EL (cell line): Measurements from ENCODE around the gene SELENOF.

Experiments used
- DNase-seq: peaks from one replicate; pipeline ENCODE4 v3.0.0-alpha.2; 2016

Gene SELENOF

GRCh38 chr1:86913896-86914600 lies at the start of gene SELENOF:
TSS of gene SELENOF (minus strand) at chr1:86914126. CDS start at chr1:86914111, 15 bp downstream.
- peak; percentile 100 for DNase-seq

- no peak for DNase-seq
Measured at GRCh38 chr1:86960548-86960947, 46.6 kb upstream of the SELENOF start.

GRCh38 chr1:86957221-86957620 lies 43.3 kb upstream of the SELENOF start:
- no peak for DNase-seq

GRCh38 chr1:86956221-86956620 lies 42.3 kb upstream of the SELENOF start:
- no peak for DNase-seq

- no peak for DNase-seq
Measured at GRCh38 chr1:86955678-86956077, 41.8 kb upstream of the SELENOF start.

- DNase-seq, result no peak
Measured at GRCh38 chr1:86953167-86953566, 39.2 kb upstream of the SELENOF start.

- no peak for DNase-seq
Measured at GRCh38 chr1:86951430-86951829, 37.5 kb upstream of the SELENOF start.

- no peak for DNase-seq
Measured at GRCh38 chr1:86950712-86951419, 36.9 kb upstream of the SELENOF start.

GRCh38 chr1:86948212-86948611 lies 34.3 kb upstream of the SELENOF start:
- no peak for DNase-seq

GRCh38 chr1:86942743-86943142 lies 28.8 kb upstream of the SELENOF start:
- no peak for DNase-seq

GRCh38 chr1:86942042-86942441 lies 28.1 kb upstream of the SELENOF start:
- DNase-seq, result no peak

- DNase-seq, result no peak
Measured at GRCh38 chr1:86940599-86940998, 26.7 kb upstream of the SELENOF start.

- no peak for DNase-seq
Measured at GRCh38 chr1:86939406-86939805, 25.5 kb upstream of the SELENOF start.

GRCh38 chr1:86938855-86939254 lies 24.9 kb upstream of the SELENOF start:
- DNase-seq, result no peak

- no peak for DNase-seq
Measured at GRCh38 chr1:86938450-86938849, 24.5 kb upstream of the SELENOF start.

- no peak for DNase-seq
Measured at GRCh38 chr1:86933562-86934377, 19.8 kb upstream of the SELENOF start.

GRCh38 chr1:86933051-86933450 lies 19.1 kb upstream of the SELENOF start:
- no peak for DNase-seq

- DNase-seq, result no peak
Measured at GRCh38 chr1:86928819-86929218, 14.9 kb upstream of the SELENOF start.

GRCh38 chr1:86926883-86927282 lies 13.0 kb upstream of the SELENOF start:
- no peak for DNase-seq

GRCh38 chr1:86925742-86926141 lies 11.8 kb upstream of the SELENOF start:
- no peak for DNase-seq

- no peak for DNase-seq
Measured at GRCh38 chr1:86924324-86924960, 10.5 kb upstream of the SELENOF start.

- no peak for DNase-seq
Measured at GRCh38 chr1:86922445-86922844, 8.5 kb upstream of the SELENOF start.

GRCh38 chr1:86916752-86917151 lies 2.8 kb upstream of the SELENOF start:
- no peak for DNase-seq
